OCI-LY3 (cell line): Measurements from ENCODE around the gene LETM1.

Experiments used
- H2AFZ ChIP-seq: fragments of 200-600, 300-600 bp; shearing (Covaris generic); 2 replicates; pipeline ENCODE4 v1.6.0; 2014; ENCODE audit warnings: antibody characterized with exemption, low read depth, low read length
- H3K27ac ChIP-seq: fragments of 200-600, 300-600 bp; sonication (generic); 2 replicates; pipeline ENCODE4 v1.5.1; 2014; ENCODE audit warnings: mild to moderate bottlenecking, low read length, moderate library complexity, mixed read lengths
- H3K27me3 ChIP-seq: fragments of 200-600, 300-600 bp; sonication (generic); 2 replicates; pipeline ENCODE4 v1.6.1; 2014; ENCODE audit warnings: low read depth, low read length, mixed read lengths
- H3K36me3 ChIP-seq: fragments of 200-600, 300-600 bp; sonication (generic); replicated peaks from 2 replicates; pipeline ENCODE3; 2014; ENCODE audit warnings: low read depth, low read length, mixed read lengths
- H3K4me1 ChIP-seq: fragments of 300-600, 200-600 bp; sonication (generic); 2 replicates; pipeline ENCODE4 v1.6.1; 2014; ENCODE audit warnings: low read length, mixed read lengths
- H3K4me2 ChIP-seq: fragments of 200-600, 300-600 bp; sonication (generic); 2 replicates; pipeline ENCODE4 v1.6.1; 2014; ENCODE audit warnings: low read length, mixed read lengths
- H3K4me3 ChIP-seq: fragments of 300-600, 200-600 bp; sonication (generic); 2 replicates; pipeline ENCODE4 v1.5.1; 2014; ENCODE audit warnings: antibody characterized with exemption, mild to moderate bottlenecking, low read length, moderate library complexity
- H3K79me2 ChIP-seq: fragments of 300-600, 200-600 bp; shearing (Covaris generic); 2 replicates; pipeline ENCODE4 v1.6.1; 2014; ENCODE audit warnings: mild to moderate bottlenecking, low read length, mixed read lengths
- H3K9ac ChIP-seq: fragments of 300-600, 200-600 bp; shearing (Covaris generic); 2 replicates; pipeline ENCODE4 v1.6.0; 2014; ENCODE audit warnings: mild to moderate bottlenecking, low read length, moderate library complexity
- H3K9me3 ChIP-seq: fragments of 200-600, 300-600 bp; shearing (Covaris generic); 2 replicates; pipeline ENCODE4 v1.6.1; 2014; ENCODE audit warnings: low read length, mixed read lengths; ENCODE audit not compliant: insufficient read depth
- H4K20me1 ChIP-seq: fragments of 200-600, 300-600 bp; sonication (generic); 2 replicates; pipeline ENCODE4 v1.6.1; 2016; ENCODE audit warnings: low read length, mixed read lengths; ENCODE audit not compliant: insufficient read depth
- CTCF ChIP-seq: fragments of 200-600, 300-600 bp; sonication (generic); IDR thresholded peaks from 2 replicates; pipeline ENCODE4 v1.5.1; 2014; ENCODE audit warnings: antibody characterized with exemption, low read length, low read depth
- EZH2phosphoT487 ChIP-seq: fragments of 200-600 bp; shearing (Covaris generic); IDR thresholded peaks from 2 replicates; pipeline ENCODE4 v1.6.1; 2018; ENCODE audit warnings: antibody characterized with exemption, mixed run types, low read depth

Gene LETM1

GRCh38 chr4:1843852-1844251 is 12.1 kb downstream of the LETM1 start:
- H3K36me3 ChIP-seq, result peaks cover 26% of the 10 kb centered on the region
- peaks cover 54% of the 10 kb centered on the region for H3K79me2 ChIP-seq
- no peak overlapping the region for H3K27ac ChIP-seq
- TF ChIP-seq EZH2phosphoT487 (no peak), CTCF (no peak)
- H2AFZ ChIP-seq, result no peak overlapping the region
- H3K9me3 ChIP-seq, result no peaks in the 10 kb centered on the region
- H3K4me3 ChIP-seq, result no peak overlapping the region
- no peak overlapping the region for H3K4me2 ChIP-seq
- no peaks in the 10 kb centered on the region for H3K27me3 ChIP-seq
- H4K20me1 ChIP-seq, result peaks cover 17% of the 10 kb centered on the region
- H3K4me1 ChIP-seq, result peaks cover 6% of the 10 kb centered on the region
- H3K9ac ChIP-seq, result no peak overlapping the region

GRCh38 chr4:1842993-1843448 is 12.9 kb downstream of the LETM1 start:
- no peak overlapping the region for H3K27ac ChIP-seq
- peaks cover 17% of the 10 kb centered on the region for H4K20me1 ChIP-seq
- H3K4me3 ChIP-seq, result no peak overlapping the region
- peaks cover 6% of the 10 kb centered on the region for H3K4me1 ChIP-seq
- no peak overlapping the region for H3K9ac ChIP-seq
- no peaks in the 10 kb centered on the region for H3K27me3 ChIP-seq
- TF ChIP-seq EZH2phosphoT487, result no peak
- no peak for TF ChIP-seq CTCF
- H3K4me2 ChIP-seq, result no peak overlapping the region
- H3K79me2 ChIP-seq, result peaks cover 51% of the 10 kb centered on the region
- peaks cover 26% of the 10 kb centered on the region for H3K36me3 ChIP-seq
- no peak overlapping the region for H2AFZ ChIP-seq
- no peaks in the 10 kb centered on the region for H3K9me3 ChIP-seq

- Histone ChIP-seq H3K79me2 (peaks cover 51% of the 10 kb centered on the region), H2AFZ (no peak overlapping the region), H3K4me3 (no peak overlapping the region), H3K27me3 (no peaks in the 10 kb centered on the region), H3K4me1 (peaks cover 6% of the 10 kb centered on the region), H3K36me3 (peaks cover 26% of the 10 kb centered on the region), H3K9me3 (no peaks in the 10 kb centered on the region), H3K9ac (no peak overlapping the region), H3K4me2 (no peak overlapping the region), H3K27ac (no peak overlapping the region), H4K20me1 (peaks cover 17% of the 10 kb centered on the region)
- no peak for TF ChIP-seq EZH2phosphoT487
- TF ChIP-seq CTCF, result no peak
Observed at GRCh38 chr4:1842339-1842895, 13.5 kb downstream of the LETM1 start.

GRCh38 chr4:1841887-1842210 is 14.1 kb downstream of the LETM1 start:
- no peak overlapping the region for H3K4me2 ChIP-seq
- H3K4me1 ChIP-seq, result peaks cover 4% of the 10 kb centered on the region
- no peak overlapping the region for H2AFZ ChIP-seq
- H3K9ac ChIP-seq, result no peak overlapping the region
- no peak overlapping the region for H3K4me3 ChIP-seq
- H3K79me2 ChIP-seq, result peaks cover 49% of the 10 kb centered on the region
- H4K20me1 ChIP-seq, result peaks cover 17% of the 10 kb centered on the region
- no peak overlapping the region for H3K27ac ChIP-seq
- H3K27me3 ChIP-seq, result no peaks in the 10 kb centered on the region
- TF ChIP-seq CTCF (no peak), EZH2phosphoT487 (no peak)
- no peaks in the 10 kb centered on the region for H3K9me3 ChIP-seq
- peaks cover 29% of the 10 kb centered on the region for H3K36me3 ChIP-seq
